SU-DHL-6 (cell line): ENCODE results near the gene DGUOK.

Source experiments
- CTCF ChIP-seq: fragments of 200-600 bp; sonication (generic); IDR thresholded peaks from one replicate; pipeline ENCODE4 v1.5.1; 2017; ENCODE audit warnings: antibody characterized with exemption, mild to moderate bottlenecking, low read length, moderate library complexity; ENCODE audit not compliant: insufficient read depth, poor library complexity, severe bottlenecking
- EZH2phosphoT487 ChIP-seq: fragments of 200-600 bp; sonication (generic), shearing (Covaris generic); conservative IDR thresholded peaks from 2 replicates; pipeline ENCODE4 v1.6.1; 2018; ENCODE audit warnings: mild to moderate bottlenecking, antibody characterized with exemption, low read length, moderate library complexity, mixed read lengths

- TF ChIP-seq CTCF (no peak), EZH2phosphoT487 (no peak)
Measured at GRCh38 chr2:73993778-73994177, 67.1 kb downstream of the DGUOK start.
